Mesendoderm (in vitro differentiated cells): Measurements from ENCODE around the gene TBC1D10A.

ENCODE experiments used
- DNase-seq: peaks from one replicate; pipeline ENCODE4 v3.0.0; 2013
- H2AK5ac ChIP-seq: 2 replicates; pipeline ENCODE4 v1.6.1; 2013; ENCODE audit warnings: low read length, inconsistent platforms
- H2BK120ac ChIP-seq: 2 replicates; pipeline ENCODE4 v1.6.1; 2013; ENCODE audit warnings: low read depth, mild to moderate bottlenecking, low read length, moderate library complexity, mixed read lengths
- H2BK15ac ChIP-seq: replicated peaks from 2 replicates; pipeline ENCODE4 v1.6.1; 2013; ENCODE audit warnings: low read depth, mild to moderate bottlenecking, moderate library complexity
- H2BK5ac ChIP-seq: 2 replicates; pipeline ENCODE4 v1.6.1; 2013; ENCODE audit warnings: low read length, inconsistent platforms
- H3K18ac ChIP-seq: 2 replicates; pipeline ENCODE4 v1.6.1; 2013; ENCODE audit warnings: mild to moderate bottlenecking, low read length, mixed read lengths
- H3K23ac ChIP-seq: one replicate; pipeline ENCODE4 v1.6.1; 2013; ENCODE audit warnings: low read length
- H3K27ac ChIP-seq: 2 replicates; pipeline ENCODE4 v1.5.1; 2013; ENCODE audit warnings: low read depth, mild to moderate bottlenecking, inconsistent platforms, low read length, moderate library complexity
- H3K27me3 ChIP-seq: 2 replicates; pipeline ENCODE4 v1.6.1; 2013; ENCODE audit warnings: low read length, control low read depth, mild to moderate bottlenecking, inconsistent platforms; ENCODE audit not compliant: insufficient read depth, poor library complexity
- H3K36me3 ChIP-seq: 2 replicates; pipeline ENCODE4 v1.6.1; 2013; ENCODE audit warnings: low read length, inconsistent platforms; ENCODE audit not compliant: control insufficient read depth, insufficient read depth
- H3K4ac ChIP-seq: one replicate; pipeline ENCODE4 v1.6.1; 2013; ENCODE audit warnings: low read depth, mild to moderate bottlenecking, low read length, moderate library complexity
- H3K4me1 ChIP-seq: 2 replicates; pipeline ENCODE4 v1.6.1; 2013; ENCODE audit warnings: low read depth, low read length, inconsistent platforms; ENCODE audit not compliant: control insufficient read depth
- H3K4me2 ChIP-seq: 2 replicates; pipeline ENCODE4 v1.6.1; 2013; ENCODE audit warnings: low read length
- H3K4me3 ChIP-seq: 2 replicates; pipeline ENCODE4 v1.5.1; 2013; ENCODE audit warnings: mild to moderate bottlenecking, low read length
- H3K56ac ChIP-seq: one replicate; pipeline ENCODE4 v1.6.1; 2013; ENCODE audit warnings: low read length
- H3K79me1 ChIP-seq: 2 replicates; pipeline ENCODE4 v1.6.1; 2013; ENCODE audit warnings: low read length, inconsistent platforms
- H3K79me2 ChIP-seq: 2 replicates; pipeline ENCODE4 v1.6.1; 2013; ENCODE audit warnings: mild to moderate bottlenecking, low read length; ENCODE audit not compliant: control insufficient read depth, insufficient read depth
- H3K9ac ChIP-seq: 2 replicates; pipeline ENCODE4 v1.6.1; 2013; ENCODE audit warnings: low read length, inconsistent platforms
- H4K5ac ChIP-seq: one replicate; pipeline ENCODE4 v1.6.1; 2013; ENCODE audit warnings: low read length
- H4K8ac ChIP-seq: one replicate; pipeline ENCODE4 v1.6.1; 2013; ENCODE audit warnings: low read depth, mild to moderate bottlenecking, control low read depth, low read length, moderate library complexity
- WGBS: extraction: QIAGEN DNeasy Blood & Tissue Kit; methylation state at CpG from one replicate; pipeline ENCODE4 v1.1.7; 2013; ENCODE audit warnings: low lambda C conversion rate, missing lambda C conversion rate; ENCODE audit not compliant: insufficient coverage; ENCODE audit errors: extremely low coverage; 5-methylcytosine and 5-hydroxymethylcytosine counted together

Gene TBC1D10A

DNA sequence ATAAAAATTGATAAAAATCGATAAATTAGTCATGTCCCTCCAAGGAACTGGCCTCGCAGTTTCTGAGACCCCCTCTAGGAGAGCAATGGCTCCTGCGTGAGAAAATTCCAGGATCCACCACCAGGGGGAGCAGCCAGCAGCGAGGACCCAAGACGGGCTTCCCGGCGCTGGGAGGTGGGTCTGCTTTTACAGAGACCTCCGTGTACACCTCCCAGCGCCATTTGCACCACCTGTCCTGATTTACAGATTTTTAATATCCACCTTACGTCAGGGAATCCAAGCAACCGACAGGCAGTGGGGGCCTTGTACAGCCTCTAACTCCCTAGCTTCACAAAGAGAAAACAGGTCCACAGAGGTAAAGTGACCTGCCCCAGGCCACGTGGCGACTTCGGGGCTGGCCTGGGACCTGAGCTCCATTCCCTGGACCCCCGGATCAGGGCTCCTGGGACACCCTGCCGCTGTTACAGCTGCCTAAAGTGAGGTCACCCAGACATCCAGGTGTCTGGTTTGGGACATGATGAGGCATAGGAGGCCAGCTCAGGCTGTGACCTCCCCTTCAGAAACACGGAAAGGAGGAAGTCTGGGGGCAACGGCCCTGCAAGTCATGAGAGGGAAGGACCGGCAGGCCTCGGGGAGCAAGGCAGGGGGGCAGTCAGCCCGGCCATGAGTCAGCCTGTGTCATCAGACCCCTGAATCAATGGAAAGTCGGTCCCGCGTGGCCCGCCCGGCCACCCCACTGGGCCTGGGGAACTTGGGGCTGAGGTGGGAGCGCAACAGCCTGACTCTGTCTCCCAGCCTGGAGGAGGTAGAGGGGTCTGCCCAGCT, 63.6 kb downstream of the TBC1D10A start:
- H3K4me1 ChIP-seq = no peaks in the 10 kb centered on the region
- peak; percentile 77 for DNase-seq
- no peak overlapping the region for H2BK5ac ChIP-seq
- no peak overlapping the region for H2BK120ac ChIP-seq
- no peak overlapping the region for H4K8ac ChIP-seq
- no peaks in the 10 kb centered on the region for H3K27me3 ChIP-seq
- H2AK5ac ChIP-seq = no peak overlapping the region
- WGBS = no CpG with 5 or more reads among the region's 27 CpGs
- H3K4ac ChIP-seq = no peak overlapping the region
- H3K36me3 ChIP-seq = no peaks in the 10 kb centered on the region
- H3K79me2 ChIP-seq = no peaks in the 10 kb centered on the region
- H3K9ac ChIP-seq = no peak overlapping the region
- no peak overlapping the region for H3K56ac ChIP-seq
- H3K4me2 ChIP-seq = no peak overlapping the region
- no peak overlapping the region for H3K4me3 ChIP-seq
- H3K79me1 ChIP-seq = no peaks in the 10 kb centered on the region
- no peak overlapping the region for H3K27ac ChIP-seq
- H4K5ac ChIP-seq = no peak overlapping the region
- H2BK15ac ChIP-seq = no peak overlapping the region
- H3K18ac ChIP-seq = no peak overlapping the region
- H3K23ac ChIP-seq = no peak overlapping the region

DNA sequence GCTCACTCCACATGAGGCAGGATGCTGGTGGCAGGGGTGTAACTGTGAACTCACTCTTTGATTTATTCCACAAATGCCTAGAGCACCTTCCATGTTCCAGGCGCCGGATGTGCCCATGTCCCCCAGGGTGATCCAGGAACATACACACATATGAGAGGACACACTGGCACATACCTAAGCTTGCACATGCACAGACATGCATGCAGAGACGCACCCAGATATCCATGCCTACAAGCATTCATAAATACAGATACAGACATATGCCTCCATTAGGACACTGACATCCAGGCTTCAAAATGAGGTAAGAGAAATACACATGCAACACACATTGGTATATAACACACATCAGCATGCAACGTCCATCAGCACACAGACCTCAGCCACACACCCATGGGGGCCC, 64.6 kb downstream of the TBC1D10A start:
- no peak overlapping the region for H2BK120ac ChIP-seq
- H4K8ac ChIP-seq = no peak overlapping the region
- H4K5ac ChIP-seq = no peak overlapping the region
- H3K56ac ChIP-seq = no peak overlapping the region
- H3K9ac ChIP-seq = no peak overlapping the region
- no peak overlapping the region for H2BK15ac ChIP-seq
- H2BK5ac ChIP-seq = no peak overlapping the region
- H3K79me1 ChIP-seq = no peaks in the 10 kb centered on the region
- no peak overlapping the region for H3K18ac ChIP-seq
- no peak overlapping the region for H3K27ac ChIP-seq
- no peak for DNase-seq
- H3K4ac ChIP-seq = no peak overlapping the region
- no peaks in the 10 kb centered on the region for H3K36me3 ChIP-seq
- no peak overlapping the region for H3K4me2 ChIP-seq
- no CpG with 5 or more reads among the region's 4 CpGs for WGBS
- no peak overlapping the region for H2AK5ac ChIP-seq
- H3K4me1 ChIP-seq = no peaks in the 10 kb centered on the region
- H3K27me3 ChIP-seq = no peaks in the 10 kb centered on the region
- no peak overlapping the region for H3K23ac ChIP-seq
- H3K4me3 ChIP-seq = no peak overlapping the region
- H3K79me2 ChIP-seq = no peaks in the 10 kb centered on the region

DNA sequence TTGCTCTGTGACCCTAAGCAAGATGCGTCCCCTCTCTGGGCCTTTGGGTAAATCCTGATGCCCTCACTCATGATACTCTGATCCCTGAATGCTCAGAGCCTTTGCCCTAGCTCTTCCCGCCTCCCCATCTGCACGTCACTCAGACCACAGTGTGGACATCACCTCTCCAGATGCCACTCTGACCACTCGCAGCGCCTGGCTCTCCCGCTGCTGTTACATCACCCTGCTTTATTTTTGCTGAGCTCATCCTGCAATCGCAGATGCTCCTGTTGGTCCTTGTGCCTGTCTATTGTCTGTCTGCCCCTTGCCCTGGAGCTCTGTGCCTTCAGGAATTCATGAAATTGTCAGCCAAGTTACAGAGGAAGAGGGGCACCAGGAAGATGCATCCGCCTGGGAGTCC, 65.6 kb downstream of the TBC1D10A start:
- Histone ChIP-seq H3K9ac (no peak overlapping the region), H3K4me3 (no peak overlapping the region), H3K27me3 (no peaks in the 10 kb centered on the region), H3K18ac (no peak overlapping the region), H3K27ac (no peak overlapping the region), H3K79me1 (no peaks in the 10 kb centered on the region), H4K8ac (no peak overlapping the region), H3K36me3 (no peaks in the 10 kb centered on the region), H3K23ac (no peak overlapping the region), H2BK15ac (no peak overlapping the region), H4K5ac (no peak overlapping the region), H3K4me2 (no peak overlapping the region), H2BK5ac (no peak overlapping the region), H3K4me1 (no peaks in the 10 kb centered on the region), H3K79me2 (no peaks in the 10 kb centered on the region), H3K4ac (no peak overlapping the region), H2BK120ac (no peak overlapping the region), H2AK5ac (no peak overlapping the region), H3K56ac (no peak overlapping the region)
- WGBS = no CpG with 5 or more reads among the region's 8 CpGs
- peak; percentile 22 for DNase-seq

DNA sequence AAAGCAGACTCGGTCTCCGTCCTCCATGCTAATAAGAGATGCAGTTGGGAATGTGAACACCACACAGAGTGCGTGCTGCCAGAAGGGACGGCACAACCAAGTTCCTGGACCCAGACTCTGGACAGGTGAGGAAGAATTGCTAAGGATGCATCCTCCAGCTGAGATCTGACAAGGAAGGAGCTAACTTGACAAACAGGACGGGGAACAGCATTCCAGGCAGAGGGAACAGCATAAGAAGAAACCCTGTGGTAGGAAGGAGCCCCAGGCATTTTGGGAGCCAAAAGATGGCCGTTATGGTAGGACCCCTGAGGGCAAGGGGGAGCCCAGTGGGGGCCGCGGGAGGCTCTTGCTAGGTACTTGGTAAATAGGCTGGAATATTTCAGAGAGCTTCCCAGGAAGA, 66.1 kb downstream of the TBC1D10A start:
- Histone ChIP-seq H3K79me2 (no peaks in the 10 kb centered on the region), H3K27ac (no peak overlapping the region), H3K36me3 (no peaks in the 10 kb centered on the region), H2BK15ac (no peak overlapping the region), H3K4ac (no peak overlapping the region), H3K23ac (no peak overlapping the region), H2BK120ac (no peak overlapping the region), H3K27me3 (no peaks in the 10 kb centered on the region), H3K4me1 (no peaks in the 10 kb centered on the region), H3K56ac (no peak overlapping the region), H3K4me3 (no peak overlapping the region), H3K9ac (no peak overlapping the region), H4K8ac (no peak overlapping the region), H2BK5ac (no peak overlapping the region), H4K5ac (no peak overlapping the region), H3K79me1 (no peaks in the 10 kb centered on the region), H2AK5ac (no peak overlapping the region), H3K18ac (no peak overlapping the region), H3K4me2 (no peak overlapping the region)
- DNase-seq = no peak
- no CpG with 5 or more reads among the region's 8 CpGs for WGBS

DNA sequence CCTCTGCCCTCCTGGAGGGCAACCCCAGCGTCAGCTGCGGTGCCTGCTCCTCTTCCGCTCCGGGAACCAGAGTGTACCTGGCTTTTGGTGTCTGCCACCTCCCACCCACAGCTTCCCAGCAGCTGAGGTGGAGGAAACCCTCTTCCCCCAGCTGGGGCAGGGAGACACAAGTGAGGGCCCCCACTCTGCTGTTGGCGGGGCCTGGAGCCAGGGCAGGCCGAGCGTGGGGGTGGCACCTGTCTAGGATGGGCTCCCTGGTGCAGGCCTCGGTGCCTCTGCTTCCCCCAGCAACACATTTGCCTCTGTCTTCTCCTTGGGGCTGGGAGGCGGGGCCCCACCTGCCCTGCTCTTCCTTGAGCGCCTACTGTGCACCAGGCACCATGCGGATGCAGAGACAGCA, 66.5 kb downstream of the TBC1D10A start:
- H2AK5ac ChIP-seq = no peak overlapping the region
- no peak overlapping the region for H3K27ac ChIP-seq
- H3K79me1 ChIP-seq = no peaks in the 10 kb centered on the region
- H3K4ac ChIP-seq = no peak overlapping the region
- H3K9ac ChIP-seq = no peak overlapping the region
- no peaks in the 10 kb centered on the region for H3K27me3 ChIP-seq
- H3K18ac ChIP-seq = no peak overlapping the region
- no peaks in the 10 kb centered on the region for H3K36me3 ChIP-seq
- no peak overlapping the region for H4K5ac ChIP-seq
- H3K23ac ChIP-seq = no peak overlapping the region
- H3K56ac ChIP-seq = no peak overlapping the region
- no peak for DNase-seq
- H2BK120ac ChIP-seq = no peak overlapping the region
- H3K4me2 ChIP-seq = no peak overlapping the region
- H3K4me1 ChIP-seq = no peaks in the 10 kb centered on the region
- H3K79me2 ChIP-seq = no peaks in the 10 kb centered on the region
- H2BK15ac ChIP-seq = no peak overlapping the region
- no CpG with 5 or more reads among the region's 11 CpGs for WGBS
- H3K4me3 ChIP-seq = no peak overlapping the region
- no peak overlapping the region for H4K8ac ChIP-seq
- no peak overlapping the region for H2BK5ac ChIP-seq

DNA sequence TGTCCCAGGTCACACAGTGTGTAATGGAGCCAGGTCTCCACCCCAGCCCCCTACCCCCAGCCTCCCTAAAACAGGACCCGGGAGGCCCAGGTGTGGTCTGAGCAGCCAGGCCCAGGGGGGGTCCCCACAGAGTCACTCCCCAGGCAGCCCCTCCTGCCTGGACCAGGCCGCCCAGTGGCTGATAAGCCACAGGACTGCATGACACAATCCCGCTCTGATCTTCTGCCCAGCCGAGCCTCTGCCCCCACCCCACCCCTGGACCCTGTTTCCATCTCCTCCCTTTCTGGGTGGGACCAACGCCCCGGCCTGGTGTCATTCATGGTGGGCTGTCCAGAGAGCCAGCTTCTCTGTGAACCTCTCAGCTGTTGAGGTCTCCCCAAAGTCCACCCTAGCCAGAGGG, 72.4 kb downstream of the TBC1D10A start:
- H2AK5ac ChIP-seq = no peak overlapping the region
- H3K27ac ChIP-seq = no peak overlapping the region
- H3K27me3 ChIP-seq = no peaks in the 10 kb centered on the region
- H3K4me1 ChIP-seq = no peaks in the 10 kb centered on the region
- H4K5ac ChIP-seq = no peak overlapping the region
- no peak overlapping the region for H3K18ac ChIP-seq
- no peak overlapping the region for H3K4me3 ChIP-seq
- H3K79me1 ChIP-seq = no peaks in the 10 kb centered on the region
- no peak overlapping the region for H2BK15ac ChIP-seq
- no peak overlapping the region for H2BK120ac ChIP-seq
- no peak for DNase-seq
- no peak overlapping the region for H3K9ac ChIP-seq
- no peak overlapping the region for H2BK5ac ChIP-seq
- no peak overlapping the region for H3K4me2 ChIP-seq
- H4K8ac ChIP-seq = no peak overlapping the region
- no peak overlapping the region for H3K23ac ChIP-seq
- H3K56ac ChIP-seq = no peak overlapping the region
- whole genome bisulfite sequencing = no CpG with 5 or more reads among the region's 6 CpGs
- no peaks in the 10 kb centered on the region for H3K79me2 ChIP-seq
- H3K36me3 ChIP-seq = no peaks in the 10 kb centered on the region
- H3K4ac ChIP-seq = no peak overlapping the region
